HG03025 (cell line): ENCODE results near the gene CORO2A.
"Not testable (repeated sequence)": the region's sequence is repeated elsewhere in the genome, so short reads cannot be mapped to it uniquely, and the experiment has no call there.

Experiments used
- ATAC-seq: cut with Tn5 transposase; IDR thresholded peaks from one replicate; pipeline ENCODE4 v1.9.1; 2021; ENCODE audit warnings: mild to moderate bottlenecking, moderate library complexity; ENCODE audit not compliant: unreplicated experiment, low FRiP score

CORO2A gene

GRCh38 chr9:98118640-98119601, 73.5 kb downstream of the CORO2A start, which contains the start of gene TRIM14:
TRIM14 (minus strand) TSS chr9:98119222; CDS start chr9:98119188, 34 bp downstream.
- peak; percentile 61 for ATAC-seq

GRCh38 chr9:98117984-98118639, 74.3 kb downstream of the CORO2A start:
- peak; percentile 48 for ATAC-seq

GRCh38 chr9:98117097-98117496, 75.3 kb downstream of the CORO2A start:
- ATAC-seq: not testable (repeated sequence)

GRCh38 chr9:98109052-98109451, 83.4 kb downstream of the CORO2A start:
- ATAC-seq: no peak

- ATAC-seq: peak; percentile 67
Measured at GRCh38 chr9:98108531-98109031, 83.9 kb downstream of the CORO2A start.

GRCh38 chr9:98107926-98108325, 84.5 kb downstream of the CORO2A start:
- ATAC-seq: no peak

- ATAC-seq: no peak
Measured at GRCh38 chr9:98105006-98105405, 87.4 kb downstream of the CORO2A start.

GRCh38 chr9:98104445-98104881, 88.0 kb downstream of the CORO2A start:
- no peak for ATAC-seq

- ATAC-seq: peak; percentile 97
Measured at GRCh38 chr9:98101868-98102273, 90.6 kb downstream of the CORO2A start.

GRCh38 chr9:98101416-98101815, 91.0 kb downstream of the CORO2A start:
- peak; percentile 1 for ATAC-seq

GRCh38 chr9:98100456-98100855, 92.0 kb downstream of the CORO2A start:
- ATAC-seq: no peak

GRCh38 chr9:98099898-98100297, 92.5 kb downstream of the CORO2A start:
- no peak for ATAC-seq

GRCh38 chr9:98099346-98099745, 93.1 kb downstream of the CORO2A start:
- no peak for ATAC-seq

GRCh38 chr9:98097836-98098235, 94.6 kb downstream of the CORO2A start:
- ATAC-seq: no peak

- ATAC-seq: no peak
Measured at GRCh38 chr9:98096091-98096490, 96.3 kb downstream of the CORO2A start.

- no peak for ATAC-seq
Measured at GRCh38 chr9:98095401-98095800, 97.0 kb downstream of the CORO2A start.

GRCh38 chr9:98094851-98095250, 97.6 kb downstream of the CORO2A start:
- no peak for ATAC-seq

GRCh38 chr9:98094316-98094715, 98.1 kb downstream of the CORO2A start:
- ATAC-seq: no peak

- ATAC-seq: no peak
Measured at GRCh38 chr9:98092613-98092931, 99.9 kb downstream of the CORO2A start.

GRCh38 chr9:98091735-98092612, 100.5 kb downstream of the CORO2A start:
- ATAC-seq: no peak
